Endothelial cell of umbilical vein (primary cell): ENCODE measurements around the gene POLR2E. TPM values are rescaled to one million over a fixed set of nuclear protein-coding genes. Genes with fewer than 3 reads are reported as not detected.

Source experiments
- BruUV-seq: library from RNA; stranded (reverse); fragments of 400-500 nt; replicated peaks from 2 replicates; lab custom pipeline; 2021; lab: Mats Ljungman, UMichigan
- CTCF ChIA-PET: fragments of 300-600, 350-600 bp; sonication (Branson Sonifier 250); formaldehyde crosslinking; loops from one replicate; lab custom pipeline; 2021; ENCODE audit warnings: antibody characterized with exemption, inconsistent platforms; lab: Charles Lee
- POLR2A ChIA-PET: fragments of 300-600, 350-600 bp; sonication (Branson Sonifier 250); formaldehyde crosslinking; loops from one replicate; lab custom pipeline; 2021; ENCODE audit warnings: antibody characterized with exemption, inconsistent platforms; lab: Charles Lee
- DNase-seq: peaks from one replicate; pipeline ENCODE4 v3.0.0-alpha.2; 2011; ENCODE audit warnings: low read depth, low spot score
- FAIRE-seq: peaks from 2 replicates; lab custom pipeline; 2011; peaks lifted over from hg19 to GRCh38; lab: Jason Lieb, UNC
- H2AFZ ChIP-seq: 2 replicates; pipeline ENCODE4 v1.6.0; 2012; ENCODE audit warnings: low read depth, low read length, control low read depth, inconsistent platforms
- H3K27ac ChIP-seq: 2 replicates; pipeline ENCODE4 v1.5.1; 2011; ENCODE audit warnings: low read depth, mild to moderate bottlenecking, control low read depth, low read length, moderate library complexity; ENCODE audit not compliant: insufficient read depth
- H3K27me3 ChIP-seq, 2 experiments: 2 replicates each; pipeline versions ENCODE4 v1.6.0 to v1.6.1; 2011; ENCODE audit warnings: low read length in 2 of 2, mixed read lengths in 1 of 2; ENCODE audit not compliant: control insufficient read depth in 2 of 2, insufficient read depth in 2 of 2
- H3K36me3 ChIP-seq, 2 experiments: 2 replicates in 1 of 2; 3 replicates in 1 of 2; pipeline ENCODE4 v1.5.1; 2011; ENCODE audit warnings: low read length in 2 of 2, mild to moderate bottlenecking in 1 of 2, moderate library complexity in 1 of 2; ENCODE audit not compliant: control insufficient read depth in 2 of 2, insufficient read depth in 2 of 2; ENCODE audit errors: extremely low read depth in 1 of 2
- H3K4me1 ChIP-seq: 3 replicates; pipeline ENCODE4 v1.5.1; 2011; ENCODE audit warnings: mild to moderate bottlenecking, low read length; ENCODE audit not compliant: control insufficient read depth, insufficient read depth; ENCODE audit errors: extremely low read depth
- H3K4me2 ChIP-seq: 2 replicates; pipeline ENCODE4 v1.6.1; 2011; ENCODE audit warnings: low read length, control low read depth, mixed read lengths; ENCODE audit not compliant: insufficient read depth
- H3K4me3 ChIP-seq, 3 experiments: fragments of 200-600 bp in 1 of 3; sonication (generic), shearing (Covaris generic) in 1 of 3; replicated peaks in 1 of 3; 2 replicates each; pipeline ENCODE4 v1.5.1; 2011 to 2016; ENCODE audit warnings: control low read depth in 3 of 3, low read length in 3 of 3, mild to moderate bottlenecking in 2 of 3, inconsistent platforms in 1 of 3, low read depth in 1 of 3, moderate library complexity in 1 of 3; ENCODE audit not compliant: insufficient read depth in 1 of 3
- H3K79me2 ChIP-seq: 2 replicates; pipeline ENCODE4 v1.6.0; 2012; ENCODE audit warnings: low read length, inconsistent platforms; ENCODE audit not compliant: control insufficient read depth, insufficient read depth
- H3K9ac ChIP-seq: replicated peaks from 2 replicates; pipeline ENCODE3; 2011; ENCODE audit warnings: low read length, control low read depth; ENCODE audit not compliant: insufficient read depth; ENCODE audit errors: extremely low read depth
- H3K9me1 ChIP-seq: replicated peaks from 3 replicates; pipeline ENCODE4 v1.6.0; 2011; ENCODE audit warnings: mild to moderate bottlenecking, low read length; ENCODE audit not compliant: control insufficient read depth, insufficient read depth; ENCODE audit errors: extremely low read depth
- H3K9me3 ChIP-seq: replicated peaks from 2 replicates; pipeline ENCODE4 v1.5.1; 2012; ENCODE audit warnings: low read length, inconsistent platforms; ENCODE audit not compliant: control insufficient read depth, insufficient read depth
- H4K20me1 ChIP-seq: replicated peaks from 2 replicates; pipeline ENCODE3; 2011; ENCODE audit warnings: mild to moderate bottlenecking, low read length; ENCODE audit not compliant: control insufficient read depth, insufficient read depth; ENCODE audit errors: extremely low read depth
- EZH2 ChIP-seq: IDR thresholded peaks from 2 replicates; pipeline ENCODE4 v1.6.1; 2012; ENCODE audit warnings: borderline replicate concordance, low read depth, mild to moderate bottlenecking, moderate library complexity, low read length, inconsistent platforms; ENCODE audit not compliant: severe bottlenecking
- FOS ChIP-seq: IDR thresholded peaks from 2 replicates; pipeline ENCODE4 v1.6.1; 2011; ENCODE audit warnings: mild to moderate bottlenecking, low read length, moderate library complexity, borderline replicate concordance; ENCODE audit not compliant: insufficient read depth
- GATA2 ChIP-seq: IDR thresholded peaks from 2 replicates; pipeline ENCODE4 v1.7.0; 2011; ENCODE audit warnings: low read depth, mild to moderate bottlenecking, moderate library complexity, mixed read lengths, low read length; ENCODE audit not compliant: insufficient read length, insufficient read depth
- JUN ChIP-seq: IDR thresholded peaks from 2 replicates; pipeline ENCODE4 v1.6.1; 2011; ENCODE audit warnings: borderline replicate concordance, low read depth; ENCODE audit not compliant: insufficient read length, insufficient read depth
- MYC ChIP-seq: IDR thresholded peaks from one replicate; pipeline ENCODE4 v1.6.1; 2011; ENCODE audit warnings: mild to moderate bottlenecking, low read depth, low read length
- POLR2A ChIP-seq: IDR thresholded peaks from 2 replicates; pipeline ENCODE4 v1.6.1; 2012; ENCODE audit warnings: low read depth, mild to moderate bottlenecking, control low read depth, low read length
- POLR2AphosphoS5 ChIP-seq: IDR thresholded peaks from 2 replicates; pipeline ENCODE4 v1.6.1; 2012; ENCODE audit warnings: low read depth, mild to moderate bottlenecking, control low read depth, low read length, moderate library complexity; ENCODE audit not compliant: insufficient read depth
- dilution Hi-C: fragments of 300-500 bp; cut with MboI; formaldehyde crosslinking; loops from one replicate; pipeline ENCODE4 v1.15.0; 2019; ENCODE audit warnings: low sequenced_read_pairs; ENCODE audit not compliant: extremely low pct_ligation_motif_present
- intact Hi-C: fragments of 100-400 bp; cut with micrococcal nuclease; formaldehyde crosslinking; loops from one replicate; pipeline ENCODE4 v1.10.0; 2022
- polyA plus RNA-seq, 4 experiments: library from polyadenylated mRNA; depleted of rRNA in 3 of 4; stranded (reverse) in 3 of 4; unstranded in 1 of 4; fragments of >200 nt; gene quantifications; 2 replicates each; pipeline versions ENCODE4 v1.2.1 to v1.2.3, GENCODE V29; 2011 to 2012; ENCODE audit warnings: missing spikeins in 1 of 4
- total RNA-seq: library from RNA; stranded (reverse); gene quantifications from 2 replicates; pipeline ENCODE4 v1.2.3, GENCODE V29; 2021
- TF ChIP-seq, protein P1 (sequence below), 2 donors: IDR thresholded peaks; 1 replicate in 1 of 2; 2 replicates in 1 of 2; pipeline ENCODE4 v1.5.1; 2011; ENCODE audit warnings: low read length in 2 of 2, mild to moderate bottlenecking in 2 of 2, moderate library complexity in 2 of 2, control low read depth in 1 of 2, inconsistent platforms in 1 of 2, low read depth in 1 of 2; ENCODE audit not compliant: insufficient read depth in 1 of 2; ENCODE audit errors: extremely low read depth in 1 of 2
- TF ChIP-seq, protein P2 (sequence below): IDR thresholded peaks from 2 replicates; pipeline ENCODE4 v1.6.1; 2011; ENCODE audit not compliant: insufficient read depth, insufficient read length

POLR2E gene
- total and polyA plus RNA-seq, 2 donors (not counting 3 experiments of a cell fraction or from before 2014, with no cell fraction given), result 272 to 344 TPM

DNA sequence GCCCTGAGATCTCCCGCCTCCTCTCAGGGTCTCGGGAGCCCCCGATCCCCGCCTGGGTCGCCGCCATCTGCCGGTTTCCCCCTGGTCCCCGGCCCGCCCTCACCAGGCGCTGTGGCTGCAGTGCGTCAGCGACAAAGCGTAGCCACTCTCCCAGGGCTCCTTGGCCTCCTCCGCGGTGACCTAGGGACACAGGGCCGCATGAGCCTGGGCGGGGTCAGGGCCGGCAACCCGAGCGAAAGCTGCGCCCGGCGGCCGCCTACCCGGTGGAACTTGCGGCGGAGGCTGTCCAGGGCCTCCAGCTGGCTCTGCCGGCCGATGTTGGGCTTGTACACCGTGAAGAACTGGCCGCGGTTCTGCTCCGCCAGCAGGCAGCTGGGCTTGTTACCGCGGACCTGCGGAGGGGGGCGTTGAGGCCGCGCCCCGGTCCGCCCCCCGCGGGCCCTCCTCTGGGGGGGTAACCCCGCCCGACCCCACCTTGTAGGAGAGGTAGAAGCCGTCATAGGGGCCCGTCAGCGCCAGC lies 13.9 kb upstream of the POLR2E start:
- DNase-seq (no peak), FAIRE-seq (no peak)
- ChIA-PET POLR2A (no interaction called here), CTCF (no interaction called here)
- intact Hi-C loops, result loop anchor here (10.0 kb wide), 1 partner anchor 174 kb away; no protein-coding TSS in a partner anchor
- H3K27me3 ChIP-seq, result no peaks in the 10 kb centered on the region
- no peak overlapping the region for H3K27ac ChIP-seq
- no peak overlapping the region for H3K4me2 ChIP-seq
- H3K4me1 ChIP-seq, result peaks cover 9% of the 10 kb centered on the region
- H3K79me2 ChIP-seq, result peaks cover 18% of the 10 kb centered on the region
- dilution Hi-C loops, result no loop called here
- TF ChIP-seq MYC (no peak), POLR2AphosphoS5 (no peak), GATA2 (no peak), POLR2A (no peak), JUN (no peak), FOS (no peak), EZH2 (no peak)
- TF ChIP-seq, protein P1, sequence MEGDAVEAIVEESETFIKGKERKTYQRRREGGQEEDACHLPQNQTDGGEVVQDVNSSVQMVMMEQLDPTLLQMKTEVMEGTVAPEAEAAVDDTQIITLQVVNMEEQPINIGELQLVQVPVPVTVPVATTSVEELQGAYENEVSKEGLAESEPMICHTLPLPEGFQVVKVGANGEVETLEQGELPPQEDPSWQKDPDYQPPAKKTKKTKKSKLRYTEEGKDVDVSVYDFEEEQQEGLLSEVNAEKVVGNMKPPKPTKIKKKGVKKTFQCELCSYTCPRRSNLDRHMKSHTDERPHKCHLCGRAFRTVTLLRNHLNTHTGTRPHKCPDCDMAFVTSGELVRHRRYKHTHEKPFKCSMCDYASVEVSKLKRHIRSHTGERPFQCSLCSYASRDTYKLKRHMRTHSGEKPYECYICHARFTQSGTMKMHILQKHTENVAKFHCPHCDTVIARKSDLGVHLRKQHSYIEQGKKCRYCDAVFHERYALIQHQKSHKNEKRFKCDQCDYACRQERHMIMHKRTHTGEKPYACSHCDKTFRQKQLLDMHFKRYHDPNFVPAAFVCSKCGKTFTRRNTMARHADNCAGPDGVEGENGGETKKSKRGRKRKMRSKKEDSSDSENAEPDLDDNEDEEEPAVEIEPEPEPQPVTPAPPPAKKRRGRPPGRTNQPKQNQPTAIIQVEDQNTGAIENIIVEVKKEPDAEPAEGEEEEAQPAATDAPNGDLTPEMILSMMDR (IDR thresholded peaks at IDR 0.05; ENCODE audit: extremely low read depth in 1 of 2, insufficient read depth in 1 of 2, low read depth in 1 of 2, low read length in 2 of 2), result no peak
- TF ChIP-seq, protein P2, sequence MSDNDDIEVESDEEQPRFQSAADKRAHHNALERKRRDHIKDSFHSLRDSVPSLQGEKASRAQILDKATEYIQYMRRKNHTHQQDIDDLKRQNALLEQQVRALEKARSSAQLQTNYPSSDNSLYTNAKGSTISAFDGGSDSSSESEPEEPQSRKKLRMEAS, result no peak
- no peak overlapping the region for H2AFZ ChIP-seq
- no peaks in the 10 kb centered on the region for H3K9me1 ChIP-seq
- no peak overlapping the region for H3K9ac ChIP-seq
- BruUV-seq, result TSS peak; percentile 20
- H3K4me3 ChIP-seq, result no peak overlapping the region
- no peaks in the 10 kb centered on the region for H3K9me3 ChIP-seq
- H3K36me3 ChIP-seq, result peaks cover 11 to 36% of the 10 kb centered on the region in 2 experiments
- H4K20me1 ChIP-seq, result no peaks in the 10 kb centered on the region
